ENCODE data around the gene NPW.

The NPW gene

GRCh38 chr16:2034696-2035430 is 15.3 kb downstream of the NPW start:
- Histone ChIP-seq H3K36me3 (ENCODE audit: control insufficient read depth in 5 of 5, insufficient read depth in 5 of 5, low read length in 5 of 5) (peaks cover 0 to 19% (median 15%) of the 10 kb centered on the region in 5 donors), H3K9ac (ENCODE audit: low read length in 5 of 5) (peak overlapping the region in 4 of 5 donors; percentile 8 to 66 (median 32)), H3K4me1 (ENCODE audit: control insufficient read depth in 5 of 5, insufficient read depth in 5 of 5, low read length in 5 of 5) (peaks cover 4 to 93% (median 81%) of the 10 kb centered on the region in 5 donors), H3K9me3 (ENCODE audit: control insufficient read depth in 5 of 5, low read length in 5 of 5) (no peaks in the 10 kb centered on the region), H3K27me3 (ENCODE audit: control insufficient read depth in 5 of 5, insufficient read depth in 4 of 5, low read length in 5 of 5) (no peaks in the 10 kb centered on the region), H3K27ac (ENCODE audit: low read depth, low read length) (peak overlapping the region; percentile 70), H3K4me3 (ENCODE audit: low read depth in 1 of 5, low read length in 5 of 5) (peak overlapping the region in 4 of 5 donors; percentile 38 to 59 (median 59))

GRCh38 chr16:2035431-2036199 is 16.0 kb downstream of the NPW start:
- Histone ChIP-seq H3K27ac (ENCODE audit: low read depth, low read length) (peak overlapping the region; percentile 70), H3K4me3 (ENCODE audit: low read depth in 1 of 5, low read length in 5 of 5) (peak overlapping the region in 4 of 5 donors; percentile 38 to 59 (median 59)), H3K36me3 (ENCODE audit: control insufficient read depth in 5 of 5, insufficient read depth in 5 of 5, low read length in 5 of 5) (peaks cover 0 to 16% (median 13%) of the 10 kb centered on the region in 5 donors), H3K27me3 (ENCODE audit: control insufficient read depth in 5 of 5, insufficient read depth in 4 of 5, low read length in 5 of 5) (no peaks in the 10 kb centered on the region), H3K9ac (ENCODE audit: low read length in 5 of 5) (peak overlapping the region in 3 of 5 donors; percentile 52 to 66 (median 52)), H3K9me3 (ENCODE audit: control insufficient read depth in 5 of 5, low read length in 5 of 5) (no peaks in the 10 kb centered on the region), H3K4me1 (ENCODE audit: control insufficient read depth in 5 of 5, insufficient read depth in 5 of 5, low read length in 5 of 5) (peaks cover 4 to 94% (median 88%) of the 10 kb centered on the region in 5 donors)

- Histone ChIP-seq H3K4me3 (ENCODE audit: low read depth in 1 of 5, low read length in 5 of 5) (peak overlapping the region in 4 of 5 donors; percentile 38 to 59 (median 59)), H3K27me3 (ENCODE audit: control insufficient read depth in 5 of 5, insufficient read depth in 4 of 5, low read length in 5 of 5) (no peaks in the 10 kb centered on the region), H3K27ac (ENCODE audit: low read depth, low read length) (peak overlapping the region; percentile 70), H3K36me3 (ENCODE audit: control insufficient read depth in 5 of 5, insufficient read depth in 5 of 5, low read length in 5 of 5) (peaks cover 0 to 17% (median 13%) of the 10 kb centered on the region in 5 donors), H3K4me1 (ENCODE audit: control insufficient read depth in 5 of 5, insufficient read depth in 5 of 5, low read length in 5 of 5) (peaks cover 4 to 94% (median 88%) of the 10 kb centered on the region in 5 donors), H3K9ac (ENCODE audit: low read length in 5 of 5) (peak overlapping the region in 3 of 5 donors; percentile 2 to 52 (median 52)), H3K9me3 (ENCODE audit: control insufficient read depth in 5 of 5, low read length in 5 of 5) (no peaks in the 10 kb centered on the region)
These were observed 16.8 kb downstream of the NPW start for GRCh38 chr16:2036200-2036966.

- Histone ChIP-seq H3K27me3 (ENCODE audit: control insufficient read depth in 5 of 5, insufficient read depth in 4 of 5, low read length in 5 of 5) (no peaks in the 10 kb centered on the region), H3K4me3 (ENCODE audit: low read depth in 1 of 5, low read length in 5 of 5) (peak overlapping the region in 1 of 5 donors; percentile 59), H3K9me3 (ENCODE audit: control insufficient read depth in 5 of 5, low read length in 5 of 5) (no peaks in the 10 kb centered on the region), H3K9ac (ENCODE audit: low read length in 5 of 5) (peak overlapping the region in 1 of 5 donors; percentile 2), H3K36me3 (ENCODE audit: control insufficient read depth in 5 of 5, insufficient read depth in 5 of 5, low read length in 5 of 5) (peaks cover 0 to 17% (median 13%) of the 10 kb centered on the region in 5 donors), H3K4me1 (ENCODE audit: control insufficient read depth in 5 of 5, insufficient read depth in 5 of 5, low read length in 5 of 5) (peaks cover 4 to 91% (median 86%) of the 10 kb centered on the region in 5 donors), H3K27ac (ENCODE audit: low read depth, low read length) (peak overlapping the region; percentile 70)
These were observed 17.5 kb downstream of the NPW start for GRCh38 chr16:2037115-2037514.

GRCh38 chr16:2037647-2038381 is 18.2 kb downstream of the NPW start:
- Histone ChIP-seq H3K4me1 (ENCODE audit: control insufficient read depth in 5 of 5, insufficient read depth in 5 of 5, low read length in 5 of 5) (peaks cover 4 to 88% (median 79%) of the 10 kb centered on the region in 5 donors), H3K9ac (ENCODE audit: low read length in 5 of 5) (peak overlapping the region in 2 of 5 donors; percentile 20 to 56), H3K27ac (ENCODE audit: low read depth, low read length) (no peak overlapping the region), H3K36me3 (ENCODE audit: control insufficient read depth in 5 of 5, insufficient read depth in 5 of 5, low read length in 5 of 5) (peaks cover 0 to 17% (median 13%) of the 10 kb centered on the region in 5 donors), H3K27me3 (ENCODE audit: control insufficient read depth in 5 of 5, insufficient read depth in 4 of 5, low read length in 5 of 5) (no peaks in the 10 kb centered on the region), H3K4me3 (ENCODE audit: low read depth in 1 of 5, low read length in 5 of 5) (no peak overlapping the region), H3K9me3 (ENCODE audit: control insufficient read depth in 5 of 5, low read length in 5 of 5) (no peaks in the 10 kb centered on the region)

GRCh38 chr16:2038382-2039231 is 19.0 kb downstream of the NPW start:
- Histone ChIP-seq H3K4me3 (ENCODE audit: low read depth in 1 of 5, low read length in 5 of 5) (peak overlapping the region in 1 of 5 donors; percentile 3), H3K9ac (ENCODE audit: low read length in 5 of 5) (peak overlapping the region in 1 of 5 donors; percentile 43), H3K9me3 (ENCODE audit: control insufficient read depth in 5 of 5, low read length in 5 of 5) (no peaks in the 10 kb centered on the region), H3K27me3 (ENCODE audit: control insufficient read depth in 5 of 5, insufficient read depth in 4 of 5, low read length in 5 of 5) (no peaks in the 10 kb centered on the region), H3K36me3 (ENCODE audit: control insufficient read depth in 5 of 5, insufficient read depth in 5 of 5, low read length in 5 of 5) (peaks cover 0 to 17% (median 15%) of the 10 kb centered on the region in 5 donors), H3K4me1 (ENCODE audit: control insufficient read depth in 5 of 5, insufficient read depth in 5 of 5, low read length in 5 of 5) (peaks cover 4 to 87% (median 78%) of the 10 kb centered on the region in 5 donors), H3K27ac (ENCODE audit: low read depth, low read length) (peak overlapping the region; percentile 23)

GRCh38 chr16:2039274-2040031 is 19.9 kb downstream of the NPW start:
- H3K27ac ChIP-seq (ENCODE audit: low read depth, low read length) = peak overlapping the region; percentile 23
- H3K36me3 ChIP-seq (ENCODE audit: control insufficient read depth in 5 of 5, insufficient read depth in 5 of 5, low read length in 5 of 5) = peaks cover 0 to 17% (median 15%) of the 10 kb centered on the region in 5 donors
- H3K4me3 ChIP-seq (ENCODE audit: low read depth in 1 of 5, low read length in 5 of 5) = peak overlapping the region in 2 of 5 donors; percentile 11 to 14
- peak overlapping the region in 1 of 5 donors; percentile 43 for H3K9ac ChIP-seq (ENCODE audit: low read length in 5 of 5)
- no peaks in the 10 kb centered on the region for H3K9me3 ChIP-seq (ENCODE audit: control insufficient read depth in 5 of 5, low read length in 5 of 5)
- H3K27me3 ChIP-seq (ENCODE audit: control insufficient read depth in 5 of 5, insufficient read depth in 4 of 5, low read length in 5 of 5) = no peaks in the 10 kb centered on the region
- H3K4me1 ChIP-seq (ENCODE audit: control insufficient read depth in 5 of 5, insufficient read depth in 5 of 5, low read length in 5 of 5) = peaks cover 4 to 90% (median 80%) of the 10 kb centered on the region in 5 donors

GRCh38 chr16:2040041-2040786 is 20.6 kb downstream of the NPW start:
- Histone ChIP-seq H3K36me3 (ENCODE audit: control insufficient read depth in 5 of 5, insufficient read depth in 5 of 5, low read length in 5 of 5) (peaks cover 0 to 17% (median 15%) of the 10 kb centered on the region in 5 donors), H3K4me1 (ENCODE audit: control insufficient read depth in 5 of 5, insufficient read depth in 5 of 5, low read length in 5 of 5) (peaks cover 2 to 89% (median 76%) of the 10 kb centered on the region in 5 donors), H3K27ac (ENCODE audit: low read depth, low read length) (no peak overlapping the region), H3K27me3 (ENCODE audit: control insufficient read depth in 5 of 5, insufficient read depth in 4 of 5, low read length in 5 of 5) (no peaks in the 10 kb centered on the region), H3K9ac (ENCODE audit: low read length in 5 of 5) (no peak overlapping the region), H3K4me3 (ENCODE audit: low read depth in 1 of 5, low read length in 5 of 5) (no peak overlapping the region), H3K9me3 (ENCODE audit: control insufficient read depth in 5 of 5, low read length in 5 of 5) (no peaks in the 10 kb centered on the region)
